RPMI7951 (cell line): Measurements from ENCODE around the gene CHD3. TPM values are rescaled to one million over a fixed set of nuclear protein-coding genes. Genes with fewer than 3 reads are reported as not detected.
"Not testable (repeated sequence)": the region's sequence is repeated elsewhere in the genome, so short reads cannot be mapped to it uniquely, and the experiment has no call there.

Experiments
- DNase-seq: peaks from one replicate; pipeline ENCODE4 v3.0.0-alpha.2; 2012; ENCODE audit warnings: low read depth
- total RNA-seq: library from RNA; depleted of rRNA; stranded (reverse); fragments of >200 nt; shearing (Covaris generic); gene quantifications from 2 replicates; pipeline ENCODE4 v1.2.3, GENCODE V29; 2014

CHD3 gene
- total RNA-seq, 1 experiment from 2014 or later, result 20.3 TPM

DNA sequence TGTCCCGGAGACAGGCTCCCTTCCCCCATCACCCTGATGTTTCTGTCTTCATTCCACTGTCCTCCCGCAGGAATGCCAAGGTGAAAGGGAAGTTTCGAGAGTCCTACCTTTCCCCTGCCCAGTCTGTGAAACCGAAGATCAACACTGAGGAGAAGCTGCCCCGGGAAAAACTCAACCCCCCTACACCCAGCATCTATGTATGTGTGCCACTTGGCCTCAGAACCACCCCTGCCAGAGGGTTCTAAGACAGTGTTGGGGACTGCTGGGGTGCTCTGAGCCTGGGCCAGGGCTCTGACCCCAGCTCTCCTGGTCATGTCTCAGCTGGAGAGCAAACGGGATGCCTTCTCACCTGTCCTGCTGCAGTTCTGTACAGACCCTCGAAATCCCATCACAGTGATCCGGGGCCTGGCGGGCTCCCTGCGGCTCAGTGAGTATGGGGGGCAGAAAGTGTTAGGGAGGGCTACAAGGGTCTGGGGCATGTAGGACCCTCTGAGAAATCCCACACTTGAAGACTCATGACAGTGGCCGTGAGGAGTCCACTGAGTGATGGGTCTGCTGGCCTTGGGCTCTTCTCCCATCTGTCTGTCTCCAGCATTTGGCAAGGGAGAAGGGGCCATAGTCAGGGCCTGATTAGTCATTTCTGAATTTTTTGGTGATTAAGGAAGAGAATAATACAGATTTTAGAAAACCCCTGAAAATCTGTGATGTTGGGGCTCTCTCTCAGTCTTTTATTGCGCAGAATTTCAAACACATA, 38.7 kb upstream of the CHD3 start:
- DNase-seq, result no peak

DNA sequence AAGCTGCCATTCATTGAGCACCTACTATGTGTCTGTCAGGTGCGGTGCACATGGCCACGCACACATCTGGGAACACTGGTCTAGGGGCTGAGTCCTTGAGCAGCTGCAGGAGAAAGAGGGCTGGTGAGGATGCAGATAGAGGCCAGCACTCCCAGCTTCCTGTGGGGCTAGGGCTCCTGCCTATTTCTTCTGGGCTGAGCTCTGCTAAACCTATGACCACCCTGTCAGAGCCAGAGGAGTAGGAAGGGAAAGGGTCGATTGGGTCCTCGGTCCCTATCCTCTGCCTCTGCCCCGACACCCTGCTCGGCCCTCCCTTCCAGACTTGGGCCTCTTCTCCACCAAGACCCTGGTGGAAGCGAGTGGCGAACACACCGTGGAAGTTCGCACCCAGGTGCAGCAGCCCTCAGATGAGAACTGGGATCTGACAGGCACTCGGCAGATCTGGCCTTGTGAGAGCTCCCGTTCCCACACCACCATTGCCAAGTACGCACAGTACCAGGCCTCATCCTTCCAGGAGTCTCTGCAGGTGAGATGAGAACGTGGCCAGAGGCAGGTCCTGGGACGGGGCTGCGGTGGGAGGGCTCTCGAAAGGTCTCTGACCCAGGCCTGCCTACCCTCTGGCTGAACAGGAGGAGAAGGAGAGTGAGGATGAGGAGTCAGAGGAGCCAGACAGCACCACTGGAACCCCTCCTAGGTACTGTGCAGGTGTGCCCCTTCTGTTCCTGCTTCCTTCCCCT, 37.7 kb upstream of the CHD3 start:
- no peak for DNase-seq

DNA sequence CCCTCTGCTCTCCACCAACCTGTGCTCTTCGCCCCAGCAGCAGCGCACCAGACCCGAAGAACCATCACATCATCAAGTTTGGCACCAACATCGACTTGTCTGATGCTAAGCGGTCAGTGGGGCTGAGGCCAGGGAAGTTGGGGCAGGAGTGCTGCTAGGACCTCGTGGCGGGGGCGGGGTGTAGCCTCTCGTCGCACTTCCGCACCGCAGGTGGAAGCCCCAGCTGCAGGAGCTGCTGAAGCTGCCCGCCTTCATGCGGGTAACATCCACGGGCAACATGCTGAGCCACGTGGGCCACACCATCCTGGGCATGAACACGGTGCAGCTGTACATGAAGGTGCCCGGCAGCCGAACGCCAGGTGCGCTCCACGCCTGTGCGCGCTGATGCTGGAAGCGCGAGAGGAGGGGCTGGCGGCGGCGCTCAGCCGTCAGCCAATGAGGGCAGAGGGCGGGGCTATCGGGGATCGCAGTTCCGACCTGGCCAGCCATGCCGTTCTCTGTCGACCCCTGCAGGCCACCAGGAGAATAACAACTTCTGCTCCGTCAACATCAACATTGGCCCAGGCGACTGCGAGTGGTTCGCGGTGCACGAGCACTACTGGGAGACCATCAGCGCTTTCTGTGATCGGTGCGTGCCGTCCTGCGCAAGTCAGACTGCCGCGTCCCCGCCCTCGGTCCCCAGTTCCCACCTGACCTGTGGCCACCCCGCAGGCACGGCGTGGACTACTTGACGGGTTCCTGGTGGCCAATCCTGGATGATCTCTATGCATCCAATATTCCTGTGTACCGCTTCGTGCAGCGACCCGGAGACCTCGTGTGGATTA, 36.9 kb upstream of the CHD3 start:
- no peak for DNase-seq

DNA sequence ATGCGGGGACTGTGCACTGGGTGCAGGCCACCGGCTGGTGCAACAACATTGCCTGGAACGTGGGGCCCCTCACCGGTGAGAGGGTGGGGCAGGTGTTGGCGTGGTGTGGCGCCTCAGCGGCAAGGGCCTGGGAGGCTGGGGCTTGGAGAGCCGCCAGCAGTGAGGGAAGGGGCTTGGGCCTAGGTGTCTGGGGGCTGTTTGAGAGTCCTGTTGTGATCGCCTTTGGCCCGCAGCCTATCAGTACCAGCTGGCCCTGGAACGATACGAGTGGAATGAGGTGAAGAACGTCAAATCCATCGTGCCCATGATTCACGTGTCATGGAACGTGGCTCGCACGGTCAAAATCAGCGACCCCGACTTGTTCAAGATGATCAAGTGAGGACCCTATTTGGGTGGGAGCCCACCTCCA, 36.3 kb upstream of the CHD3 start:
- DNase-seq, result no peak

DNA sequence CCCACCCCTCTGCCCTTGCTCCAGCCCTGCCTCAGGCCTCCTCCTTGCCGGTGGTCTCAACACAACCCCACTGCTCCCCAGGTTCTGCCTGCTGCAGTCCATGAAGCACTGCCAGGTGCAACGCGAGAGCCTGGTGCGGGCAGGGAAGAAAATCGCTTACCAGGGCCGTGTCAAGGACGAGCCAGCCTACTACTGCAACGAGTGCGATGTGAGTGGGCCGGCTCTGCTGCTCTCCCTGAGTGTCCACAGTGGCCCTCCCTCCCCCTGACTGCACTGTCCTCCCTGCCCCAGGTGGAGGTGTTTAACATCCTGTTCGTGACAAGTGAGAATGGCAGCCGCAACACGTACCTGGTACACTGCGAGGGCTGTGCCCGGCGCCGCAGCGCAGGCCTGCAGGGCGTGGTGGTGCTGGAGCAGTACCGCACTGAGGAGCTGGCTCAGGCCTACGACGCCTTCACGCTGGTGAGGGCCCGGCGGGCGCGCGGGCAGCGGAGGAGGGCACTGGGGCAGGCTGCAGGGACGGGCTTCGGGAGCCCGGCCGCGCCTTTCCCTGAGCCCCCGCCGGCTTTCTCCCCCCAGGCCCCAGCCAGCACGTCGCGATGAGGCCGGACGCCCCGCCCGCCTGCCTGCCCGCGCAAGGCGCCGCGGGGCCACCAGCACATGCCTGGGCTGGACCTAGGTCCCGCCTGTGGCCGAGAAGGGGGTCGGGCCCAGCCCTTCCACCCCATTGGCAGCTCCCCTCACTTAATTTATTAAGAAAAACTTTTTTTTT, 35.5 kb upstream of the CHD3 start:
- DNase-seq, result no peak

DNA sequence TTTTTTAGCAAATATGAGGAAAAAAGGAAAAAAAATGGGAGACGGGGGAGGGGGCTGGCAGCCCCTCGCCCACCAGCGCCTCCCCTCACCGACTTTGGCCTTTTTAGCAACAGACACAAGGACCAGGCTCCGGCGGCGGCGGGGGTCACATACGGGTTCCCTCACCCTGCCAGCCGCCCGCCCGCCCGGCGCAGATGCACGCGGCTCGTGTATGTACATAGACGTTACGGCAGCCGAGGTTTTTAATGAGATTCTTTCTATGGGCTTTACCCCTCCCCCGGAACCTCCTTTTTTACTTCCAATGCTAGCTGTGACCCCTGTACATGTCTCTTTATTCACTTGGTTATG, 34.9 kb upstream of the CHD3 start:
- DNase-seq, result no peak

DNA sequence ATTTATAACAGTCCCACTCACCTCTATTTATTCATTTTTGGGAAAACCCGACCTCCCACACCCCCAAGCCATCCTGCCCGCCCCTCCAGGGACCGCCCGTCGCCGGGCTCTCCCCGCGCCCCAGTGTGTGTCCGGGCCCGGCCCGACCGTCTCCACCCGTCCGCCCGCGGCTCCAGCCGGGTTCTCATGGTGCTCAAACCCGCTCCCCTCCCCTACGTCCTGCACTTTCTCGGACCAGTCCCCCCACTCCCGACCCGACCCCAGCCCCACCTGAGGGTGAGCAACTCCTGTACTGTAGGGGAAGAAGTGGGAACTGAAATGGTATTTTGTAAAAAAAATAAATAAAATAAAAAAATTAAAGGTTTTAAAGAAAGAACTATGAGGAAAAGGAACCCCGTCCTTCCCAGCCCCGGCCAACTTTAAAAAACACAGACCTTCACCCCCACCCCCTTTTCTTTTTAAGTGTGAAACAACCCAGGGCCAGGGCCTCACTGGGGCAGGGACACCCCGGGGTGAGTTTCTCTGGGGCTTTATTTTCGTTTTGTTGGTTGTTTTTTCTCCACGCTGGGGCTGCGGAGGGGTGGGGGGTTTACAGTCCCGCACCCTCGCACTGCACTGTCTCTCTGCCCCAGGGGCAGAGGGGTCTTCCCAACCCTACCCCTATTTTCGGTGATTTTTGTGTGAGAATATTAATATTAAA, 34.4 kb upstream of the CHD3 start:
- DNase-seq, result no peak

DNA sequence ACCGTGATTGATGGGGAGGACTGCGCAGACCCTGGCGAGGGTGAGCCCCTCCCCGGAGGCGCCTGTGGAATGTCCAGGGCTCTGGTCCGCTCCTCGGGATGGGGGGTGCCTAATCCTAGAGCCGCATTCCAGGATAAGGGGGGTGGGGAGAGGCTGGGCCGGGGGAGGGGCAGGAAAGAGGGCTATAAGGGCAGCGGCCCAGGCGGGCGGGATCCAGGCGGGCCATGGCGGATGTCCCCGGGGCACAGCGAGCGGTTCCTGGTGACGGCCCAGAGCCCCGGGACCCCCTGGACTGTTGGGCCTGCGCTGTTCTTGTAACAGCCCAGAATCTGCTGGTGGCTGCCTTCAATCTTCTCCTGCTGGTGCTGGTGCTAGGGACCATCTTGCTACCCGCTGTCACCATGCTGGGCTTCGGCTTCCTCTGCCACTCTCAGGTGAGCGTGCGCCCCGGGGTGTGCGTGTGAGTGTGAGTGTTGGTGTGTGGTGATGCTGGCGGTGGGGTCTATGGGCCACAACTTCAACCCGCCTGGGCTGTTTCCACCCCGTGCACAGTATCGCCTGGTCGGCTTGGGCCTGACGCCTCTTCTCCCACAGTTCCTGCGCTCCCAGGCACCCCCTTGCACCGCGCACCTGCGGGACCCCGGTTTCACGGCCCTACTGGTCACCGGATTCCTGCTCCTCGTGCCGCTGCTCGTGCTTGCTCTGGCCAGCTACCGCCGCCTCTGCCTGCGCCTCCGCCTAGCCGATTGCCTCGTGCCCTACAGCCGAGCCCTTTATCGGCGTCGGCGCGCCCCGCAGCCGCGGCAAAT, 33.5 kb upstream of the CHD3 start, which contains the start of gene TMEM88:
TMEM88 (plus strand) TSS at position 216 of the 809 bp plus-strand sequence; CDS start at position 225, 9 bp downstream.
- no peak for DNase-seq

DNA sequence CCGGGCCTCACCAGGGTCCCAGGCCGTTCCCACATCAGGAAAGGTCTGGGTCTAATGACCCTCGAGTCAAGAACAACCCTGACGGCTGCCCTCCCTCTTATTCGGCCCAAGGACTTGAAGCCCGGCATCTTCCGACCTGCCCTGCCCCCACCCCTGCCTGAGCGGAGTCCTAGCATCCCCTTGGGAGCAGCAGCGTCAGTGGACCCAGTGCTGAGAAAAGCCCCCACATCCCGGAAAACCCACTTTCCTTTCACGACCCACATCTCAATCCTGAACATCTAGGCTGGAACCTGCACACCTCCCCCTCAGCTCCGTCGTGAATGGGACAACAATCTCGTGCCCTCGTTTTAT, 33.0 kb upstream of the CHD3 start:
- no peak for DNase-seq

DNA sequence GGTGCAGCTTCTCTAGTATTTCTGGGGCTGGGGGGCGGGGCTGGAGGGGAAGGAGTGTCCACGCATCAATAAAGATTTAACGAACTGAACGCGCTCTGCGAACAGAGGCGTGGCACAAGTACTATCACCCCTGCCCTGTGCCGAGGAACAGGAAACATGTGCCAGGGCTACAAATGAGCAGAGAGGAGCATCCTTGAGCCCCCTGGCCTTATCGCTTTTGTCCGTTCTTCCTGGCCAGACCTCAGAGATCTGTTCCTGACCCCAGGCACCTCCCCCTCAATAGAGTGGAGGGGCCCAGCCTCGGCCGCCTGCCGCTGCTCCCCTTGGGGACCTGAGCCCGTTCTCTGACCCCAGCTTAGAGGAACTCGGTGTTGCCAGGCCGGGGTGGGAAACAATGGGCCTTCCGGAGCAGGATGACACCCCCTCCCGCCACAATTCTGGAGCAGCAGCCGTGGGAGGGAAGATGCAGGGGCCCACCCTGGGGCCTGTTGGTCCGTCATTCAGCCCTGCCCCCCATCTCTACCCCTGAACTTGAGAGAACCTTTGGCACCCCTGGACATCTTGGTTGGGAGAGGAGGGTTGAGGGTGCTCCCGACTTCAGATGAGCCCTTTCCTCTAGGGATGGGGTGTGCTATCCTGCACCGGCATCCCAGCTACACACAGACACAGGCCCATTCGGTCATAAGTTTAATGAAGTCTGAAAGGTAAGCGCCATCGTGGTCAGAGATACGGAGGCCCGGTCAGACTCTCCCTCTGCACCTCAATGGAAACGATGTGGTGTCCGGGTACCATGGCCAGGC, 32.4 kb upstream of the CHD3 start:
- DNase-seq, result peak; percentile 48

DNA sequence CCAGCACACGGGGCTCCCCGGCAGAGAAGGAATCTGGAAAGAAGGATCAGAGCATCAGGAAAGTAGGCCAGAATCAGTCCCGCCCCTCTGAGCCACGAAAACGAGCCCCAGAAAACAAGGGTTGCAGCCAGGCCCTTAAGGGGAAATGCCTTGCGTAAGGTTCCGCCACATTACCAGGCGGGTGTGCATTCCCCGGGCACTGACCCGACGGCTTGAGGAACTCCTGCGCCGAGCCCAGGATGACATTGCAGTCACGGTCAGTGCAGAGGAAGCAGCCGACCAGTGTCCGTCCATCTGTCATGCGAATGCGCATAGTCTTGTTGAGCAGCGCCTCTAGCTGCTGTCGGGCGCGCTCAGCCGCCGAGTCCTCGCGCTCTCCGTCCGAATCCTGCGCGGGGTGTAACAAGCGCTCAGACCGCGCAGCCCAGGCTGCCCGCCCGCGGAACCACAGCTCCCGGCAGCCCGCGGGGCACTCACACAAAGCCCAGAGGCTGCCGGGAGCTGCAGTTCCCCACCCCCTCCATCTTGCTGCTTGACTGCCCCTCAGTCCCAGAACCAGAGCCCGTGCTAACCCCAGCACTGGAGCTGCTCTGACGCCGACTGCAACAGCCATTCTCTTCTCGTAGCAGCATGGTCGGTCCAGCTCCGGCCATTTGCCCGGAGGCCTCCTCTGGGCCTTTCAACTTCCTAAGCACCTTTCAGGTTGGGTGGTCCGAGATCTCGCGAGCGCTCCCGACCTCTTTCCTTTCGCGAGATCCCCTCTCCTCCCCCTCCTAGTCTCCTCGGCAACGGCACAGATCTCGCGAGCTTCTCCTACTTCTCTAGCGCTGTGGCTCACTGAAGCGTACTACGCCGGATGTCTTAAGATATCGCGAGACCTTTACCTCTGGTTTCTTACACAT, 31.5 kb upstream of the CHD3 start, which contains the start of gene NAA38:
NAA38 (minus strand) TSS at position 749 of the 902 bp plus-strand sequence; CDS start at position 653, 96 bp downstream.
- DNase-seq, result peak; percentile 99

DNA sequence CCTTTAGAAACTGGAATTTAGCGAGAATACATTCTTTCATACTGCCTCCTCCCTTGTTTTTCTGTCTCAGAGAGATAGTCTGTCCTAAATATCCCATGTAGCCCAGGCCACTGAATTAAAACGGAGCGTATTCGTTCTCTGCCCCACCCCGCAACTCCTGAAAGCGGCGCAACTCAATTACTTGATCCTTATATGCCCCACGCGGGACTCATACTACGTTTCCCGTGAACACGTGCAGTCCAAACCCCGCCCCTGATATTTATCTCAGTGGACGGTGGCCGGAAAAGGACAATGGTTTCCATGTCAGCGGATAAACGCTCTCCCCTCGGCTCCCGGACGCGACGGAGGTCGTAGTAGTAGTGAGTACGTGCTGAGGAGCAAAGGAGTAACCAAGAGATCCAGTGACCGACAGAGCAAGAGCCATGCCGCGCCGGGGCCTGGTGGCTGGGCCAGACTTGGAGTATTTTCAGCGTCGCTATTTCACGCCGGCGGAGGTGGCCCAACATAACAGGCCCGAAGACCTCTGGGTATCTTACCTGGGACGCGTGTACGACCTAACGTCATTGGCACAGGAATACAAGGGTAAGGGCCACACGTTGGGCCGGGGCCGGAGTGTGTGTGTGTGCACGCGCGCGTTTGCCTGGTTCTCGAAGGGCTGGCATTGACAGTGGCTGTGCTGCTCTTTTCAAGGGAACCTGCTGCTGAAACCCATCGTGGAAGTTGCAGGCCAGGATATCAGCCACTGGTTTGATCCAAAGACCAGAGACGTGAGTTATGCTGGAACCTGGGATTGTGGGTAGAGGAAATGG, 30.7 kb upstream of the CHD3 start, which contains the start of gene CYB5D1:
CYB5D1 (plus strand) TSS at position 291 of the 809 bp plus-strand sequence; CDS start at position 423, 132 bp downstream.
- peak; percentile 92 for DNase-seq

DNA sequence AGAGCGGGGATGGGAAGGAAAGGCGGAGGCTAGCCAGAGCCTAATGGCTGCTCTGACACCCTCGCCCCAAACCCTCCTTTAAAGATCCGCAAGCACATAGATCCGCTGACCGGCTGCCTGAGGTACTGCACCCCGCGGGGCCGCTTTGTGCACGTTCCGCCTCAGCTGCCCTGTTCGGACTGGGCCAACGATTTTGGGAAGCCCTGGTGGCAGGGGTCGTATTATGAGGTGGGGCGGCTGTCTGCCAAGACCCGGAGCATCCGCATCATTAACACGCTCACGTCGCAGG, 30.1 kb upstream of the CHD3 start:
- DNase-seq, result peak; percentile 58

DNA sequence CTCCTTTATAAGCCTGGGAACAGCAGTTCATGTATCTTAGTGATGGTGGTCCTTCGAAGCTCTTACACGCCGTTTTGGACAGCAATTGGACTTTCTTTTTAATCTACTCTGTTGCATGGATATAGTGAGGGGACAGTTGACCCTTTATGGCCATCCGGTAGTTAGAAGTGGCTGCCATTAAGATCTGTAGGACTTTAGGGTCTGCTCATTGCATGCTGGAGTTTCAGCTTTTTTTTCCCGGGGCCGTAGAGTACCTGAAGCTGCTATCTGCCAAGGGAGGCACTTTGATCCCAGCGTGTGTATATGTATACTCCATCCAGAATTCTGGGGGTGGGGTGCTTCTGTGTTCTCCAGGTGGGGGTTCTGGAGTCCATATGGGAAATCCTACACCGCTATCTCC, 29.6 kb upstream of the CHD3 start:
- no peak for DNase-seq

DNA sequence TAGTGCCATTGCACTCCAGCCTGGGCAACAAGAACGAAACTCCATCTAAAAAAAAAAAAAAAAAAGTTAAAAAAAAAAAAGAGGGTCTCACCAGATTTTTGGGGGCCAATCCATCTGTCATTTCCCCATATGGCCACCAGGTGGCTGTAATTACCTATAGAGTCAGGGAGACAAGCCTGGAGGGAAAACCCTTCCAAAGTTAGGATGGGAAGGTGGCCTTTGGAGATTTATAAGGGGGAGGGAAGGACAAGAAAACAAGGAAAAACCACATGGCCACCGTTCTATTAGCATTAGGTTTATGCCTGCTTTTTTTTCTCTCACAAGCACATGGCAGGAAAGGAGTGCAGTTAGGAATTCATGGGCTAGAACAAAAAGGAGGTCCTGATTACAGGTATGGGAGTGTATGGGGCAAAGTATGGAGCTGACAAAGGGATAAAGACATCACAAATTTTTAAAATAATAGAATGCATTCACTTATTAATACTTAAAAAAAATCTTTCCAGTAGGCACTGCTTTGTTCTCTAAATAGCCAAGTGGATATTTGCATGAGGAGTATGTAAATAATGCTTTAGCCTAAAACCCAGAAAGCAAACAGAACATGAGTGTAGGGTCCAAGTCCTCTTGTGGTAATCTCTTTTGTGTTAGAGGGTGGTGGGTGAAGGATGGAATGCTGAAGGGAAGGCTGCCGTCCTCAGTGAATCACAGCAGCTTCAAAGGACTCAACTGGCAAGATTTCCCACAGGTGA, 25.7 kb upstream of the CHD3 start:
- DNase-seq, result peak; percentile 57

DNA sequence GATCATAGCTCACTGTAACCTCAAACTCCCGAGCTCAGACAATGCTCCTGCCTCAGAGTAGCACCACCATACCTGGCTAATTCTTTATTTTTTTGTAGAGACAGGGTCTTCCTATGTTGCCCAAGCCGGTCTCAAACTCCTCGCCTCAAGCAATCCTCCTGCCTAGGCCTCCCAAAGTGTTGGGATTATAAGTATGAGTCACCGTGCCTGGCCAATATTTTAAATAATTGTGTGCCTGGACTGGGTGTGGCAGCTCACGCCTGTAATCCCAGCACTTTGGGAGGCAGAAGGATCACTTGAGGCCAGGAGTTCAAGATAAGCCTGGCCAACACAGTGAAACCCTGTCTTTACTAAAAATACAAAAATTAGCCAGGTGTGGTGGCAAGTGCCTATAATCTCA, 24.2 kb upstream of the CHD3 start:
- DNase-seq, result not testable (repeated sequence)
